Measurements from ENCODE around the gene PITPNM3.

PITPNM3 gene

DNA sequence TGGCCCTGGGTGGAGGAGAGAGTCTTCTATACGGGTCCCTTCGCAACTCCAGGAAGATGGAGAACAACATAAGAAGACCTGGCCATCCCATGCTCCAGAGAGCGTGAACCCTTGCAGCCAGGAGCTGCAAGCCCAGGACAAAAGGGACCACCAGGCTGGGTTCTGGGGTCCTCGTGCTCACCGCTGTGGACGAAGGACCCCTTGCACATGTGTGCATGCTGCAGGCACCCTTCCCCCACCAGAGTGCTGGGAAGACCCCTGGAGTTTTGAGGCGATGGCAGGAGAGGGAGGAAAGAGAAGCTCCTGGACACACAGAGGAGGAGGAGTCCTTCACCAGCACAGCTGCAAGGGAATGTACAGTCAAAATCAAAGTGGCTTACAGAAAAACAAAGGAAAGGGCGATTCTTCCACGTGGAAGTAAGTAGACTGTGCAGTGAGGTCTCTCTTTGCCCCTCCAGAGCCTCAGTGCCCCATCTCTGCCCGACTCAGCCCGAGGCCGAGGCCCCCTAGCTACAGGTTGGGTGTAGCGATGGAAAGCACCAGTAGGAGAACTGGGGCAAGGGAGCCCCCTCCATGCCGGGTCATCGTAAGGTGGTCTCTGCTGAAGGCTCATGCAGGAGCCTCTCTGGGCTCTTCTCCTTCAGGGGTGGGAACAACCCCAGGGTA is 60.8 kb downstream of the PITPNM3 start:
- Mint-ChIP-seq H3K4me1 (peaks cover 72% of the 10 kb centered on the region), H3K4me3 (peak overlapping the region; percentile 76)

DNA sequence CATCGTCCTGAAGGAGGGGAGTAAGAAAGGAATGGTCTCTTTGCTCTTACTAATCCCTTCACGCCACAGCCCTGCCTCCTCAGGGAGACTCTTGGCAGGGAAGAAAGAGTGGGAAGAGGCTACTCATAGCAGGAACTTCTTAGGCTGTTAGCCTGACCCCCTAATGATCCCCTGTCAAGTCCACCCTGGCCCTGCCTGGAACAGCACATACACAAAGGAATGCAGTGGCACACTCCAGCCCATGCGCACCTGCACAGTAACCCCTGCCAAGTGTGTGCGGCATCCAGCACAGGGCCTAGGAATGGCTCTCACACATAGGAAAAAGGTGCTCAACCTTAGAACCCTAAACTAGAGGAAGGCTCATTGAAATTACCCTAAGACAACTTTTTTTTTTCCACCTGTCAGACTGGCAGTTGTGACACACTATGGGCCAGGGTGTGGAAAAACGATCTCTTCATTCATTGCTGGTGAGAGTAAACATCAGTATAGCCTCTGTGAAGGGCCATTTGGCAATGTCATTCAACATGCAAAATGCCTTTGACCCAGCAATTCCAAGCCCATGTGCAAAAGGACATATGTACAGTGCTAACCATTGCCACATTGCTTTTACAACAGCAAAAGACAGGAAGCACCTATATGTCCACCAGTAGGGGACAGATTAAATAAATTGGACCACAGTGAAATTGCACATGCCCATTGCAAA is 62.0 kb downstream of the PITPNM3 start:
- Mint-ChIP-seq H3K27ac (no peak overlapping the region), H3K4me1 (peaks cover 81% of the 10 kb centered on the region), H3K9me3 (no peaks in the 10 kb centered on the region), H3K27me3 (ENCODE audit: low read depth, poor library complexity) (no peaks in the 10 kb centered on the region), H3K4me3 (no peak overlapping the region), H3K36me3 (ENCODE audit: low read depth) (no peaks in the 10 kb centered on the region)
- no peak for DNase-seq
- TF ChIP-seq, protein P1, sequence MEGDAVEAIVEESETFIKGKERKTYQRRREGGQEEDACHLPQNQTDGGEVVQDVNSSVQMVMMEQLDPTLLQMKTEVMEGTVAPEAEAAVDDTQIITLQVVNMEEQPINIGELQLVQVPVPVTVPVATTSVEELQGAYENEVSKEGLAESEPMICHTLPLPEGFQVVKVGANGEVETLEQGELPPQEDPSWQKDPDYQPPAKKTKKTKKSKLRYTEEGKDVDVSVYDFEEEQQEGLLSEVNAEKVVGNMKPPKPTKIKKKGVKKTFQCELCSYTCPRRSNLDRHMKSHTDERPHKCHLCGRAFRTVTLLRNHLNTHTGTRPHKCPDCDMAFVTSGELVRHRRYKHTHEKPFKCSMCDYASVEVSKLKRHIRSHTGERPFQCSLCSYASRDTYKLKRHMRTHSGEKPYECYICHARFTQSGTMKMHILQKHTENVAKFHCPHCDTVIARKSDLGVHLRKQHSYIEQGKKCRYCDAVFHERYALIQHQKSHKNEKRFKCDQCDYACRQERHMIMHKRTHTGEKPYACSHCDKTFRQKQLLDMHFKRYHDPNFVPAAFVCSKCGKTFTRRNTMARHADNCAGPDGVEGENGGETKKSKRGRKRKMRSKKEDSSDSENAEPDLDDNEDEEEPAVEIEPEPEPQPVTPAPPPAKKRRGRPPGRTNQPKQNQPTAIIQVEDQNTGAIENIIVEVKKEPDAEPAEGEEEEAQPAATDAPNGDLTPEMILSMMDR (IDR thresholded peaks at IDR 0.05) = no peak

More for the DNA sequence above, 60.8 kb downstream of the PITPNM3 start:
- DNase-seq = no peak
- TF ChIP-seq, protein P1 (IDR thresholded peaks at IDR 0.05) = peak; percentile 8
- no peaks in the 10 kb centered on the region for H3K36me3 Mint-ChIP-seq (ENCODE audit: low read depth)
- H3K27ac Mint-ChIP-seq = no peak overlapping the region
- no peaks in the 10 kb centered on the region for H3K9me3 Mint-ChIP-seq
- no peaks in the 10 kb centered on the region for H3K27me3 Mint-ChIP-seq (ENCODE audit: low read depth, poor library complexity)

DNA sequence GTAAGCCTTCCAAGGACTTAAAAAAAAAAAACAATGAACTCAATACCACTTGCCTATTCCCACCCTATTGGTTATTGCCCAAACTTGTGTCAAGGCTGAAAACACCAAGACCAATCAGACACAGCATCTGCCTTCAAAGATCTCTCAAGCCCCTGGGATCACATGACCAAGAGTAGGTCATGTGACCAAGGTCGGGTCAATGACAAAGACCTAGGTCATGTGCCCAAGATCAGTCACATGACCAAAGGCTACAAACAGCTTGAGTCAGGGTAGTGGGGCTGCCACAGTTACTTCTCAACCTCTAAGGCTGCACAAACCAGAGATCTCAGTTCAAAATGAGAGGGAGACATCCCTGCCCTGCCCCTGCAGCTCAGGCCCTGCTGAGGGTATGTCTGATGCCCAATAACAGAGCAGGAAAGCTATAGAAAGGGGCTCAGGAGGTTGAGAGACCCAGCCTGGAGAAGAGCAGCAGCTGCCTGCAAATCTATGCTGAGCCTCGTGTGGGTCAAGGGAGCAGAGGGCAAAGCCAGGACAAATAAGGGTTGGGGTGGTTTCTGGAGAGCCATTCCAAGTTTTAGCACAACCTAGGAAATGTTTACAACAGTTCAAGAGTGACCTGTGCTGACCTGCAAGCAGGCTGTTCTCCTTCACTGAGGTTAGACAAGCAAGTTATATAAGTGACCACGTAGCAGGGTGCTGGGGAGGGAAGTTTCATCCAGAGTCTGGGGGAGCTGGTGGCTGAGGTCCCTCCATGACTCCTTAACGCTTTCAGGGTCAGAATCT is 63.3 kb downstream of the PITPNM3 start:
- Mint-ChIP-seq H3K4me1 (peaks cover 79% of the 10 kb centered on the region), H3K36me3 (ENCODE audit: low read depth) (no peaks in the 10 kb centered on the region), H3K9me3 (no peaks in the 10 kb centered on the region), H3K4me3 (no peak overlapping the region), H3K27me3 (ENCODE audit: low read depth, poor library complexity) (no peaks in the 10 kb centered on the region), H3K27ac (peak overlapping the region; percentile 52)
- TF ChIP-seq, protein P1 (IDR thresholded peaks at IDR 0.05) = no peak
- DNase-seq = no peak

DNA sequence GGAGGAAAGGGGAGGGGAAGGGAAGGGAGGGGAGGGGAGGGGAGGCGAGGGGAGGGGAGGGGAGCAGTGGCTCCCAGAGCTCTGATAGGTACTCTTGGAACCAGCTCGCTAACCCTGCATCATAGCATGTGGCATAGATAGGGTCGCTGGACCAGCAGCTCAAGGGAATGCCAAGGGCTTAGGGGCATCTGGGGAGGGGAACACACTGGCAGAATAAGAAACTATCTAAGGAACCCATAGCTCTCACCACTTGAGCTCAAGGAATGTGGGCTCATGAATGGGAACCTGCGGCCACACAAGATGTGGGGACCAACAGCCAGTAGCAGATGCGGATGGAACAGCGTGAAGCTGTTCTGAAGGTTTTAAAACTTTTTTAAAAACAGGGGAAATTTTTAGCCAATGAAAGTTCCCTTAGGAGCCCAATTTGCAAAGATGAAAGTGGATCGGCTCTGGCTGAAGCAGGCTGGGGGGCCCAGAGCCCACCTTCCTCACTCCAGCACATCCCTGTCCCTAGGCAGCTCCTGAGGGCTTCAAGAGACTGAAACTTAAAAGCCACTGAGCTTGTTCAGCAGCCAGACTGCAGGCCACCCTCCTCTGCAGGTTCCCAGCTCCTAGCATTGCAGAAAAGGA is 65.2 kb downstream of the PITPNM3 start:
- Mint-ChIP-seq H3K27me3 (ENCODE audit: low read depth, poor library complexity) (no peaks in the 10 kb centered on the region), H3K27ac (no peak overlapping the region), H3K9me3 (no peaks in the 10 kb centered on the region), H3K36me3 (ENCODE audit: low read depth) (no peaks in the 10 kb centered on the region), H3K4me1 (peaks cover 65% of the 10 kb centered on the region), H3K4me3 (no peak overlapping the region)
- TF ChIP-seq, protein P1 (IDR thresholded peaks at IDR 0.05) = no peak
- DNase-seq = no peak

DNA sequence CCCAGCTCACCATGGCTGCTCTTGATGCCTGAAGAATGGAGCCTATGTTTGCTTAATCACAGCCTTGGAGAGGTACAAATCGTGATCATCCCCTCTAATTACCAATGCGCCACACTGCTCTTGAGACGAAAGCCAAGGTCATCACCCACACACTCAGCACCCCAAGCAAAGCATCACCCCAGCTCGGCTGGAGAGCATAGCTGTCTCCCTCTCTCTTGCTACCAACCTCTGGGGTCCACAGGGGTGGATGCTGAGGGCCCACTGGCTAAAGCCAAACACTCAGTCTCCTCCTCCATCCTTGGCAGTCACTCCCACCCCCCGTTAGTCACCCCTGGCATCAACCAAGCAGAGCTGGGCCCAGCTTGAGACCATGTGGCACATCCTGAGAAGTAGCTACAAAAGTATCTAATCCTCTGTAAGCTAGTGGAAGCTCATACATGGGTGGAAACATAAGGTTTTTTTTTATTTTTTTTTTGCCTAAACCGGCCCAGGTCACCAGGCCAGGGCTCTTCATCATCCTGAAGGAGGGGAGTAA is 67.3 kb downstream of the PITPNM3 start:
- Mint-ChIP-seq H3K27me3 (ENCODE audit: low read depth, poor library complexity) (no peaks in the 10 kb centered on the region), H3K27ac (no peak overlapping the region), H3K4me3 (no peak overlapping the region), H3K36me3 (ENCODE audit: low read depth) (no peaks in the 10 kb centered on the region), H3K9me3 (no peaks in the 10 kb centered on the region), H3K4me1 (peaks cover 48% of the 10 kb centered on the region)
- TF ChIP-seq, protein P1 (IDR thresholded peaks at IDR 0.05) = no peak
- DNase-seq = no peak
